ENCODE measurements around the gene CGB2. TPM values are rescaled to one million over a fixed set of nuclear protein-coding genes. Genes with fewer than 3 reads are reported as not detected.

The CGB2 gene
- total and polyA plus RNA-seq, 2 of the 13 experiments (the other 11 are each of a cell fraction or from before 2014, with no cell fraction given): not detected

- peaks cover 3 to 43% of the 10 kb centered on the region in 2 experiments; a peak in 4 of 5 replicates for H3K27me3 ChIP-seq (ENCODE audit: control insufficient read depth in 1 of 2, insufficient read depth in 2 of 2, low read length in 2 of 2)
- intact Hi-C loops (cut with micrococcal nuclease; ENCODE audit: unreplicated experiment) (no loop called here), in situ Hi-C loops (cut with HindIII; ENCODE audit: extremely low pct_ligation_motif_present, low pct_unique_long_range_greater_than_20kb) (no loop called here)
- no peak for ATAC-seq
- H2AFZ ChIP-seq (ENCODE audit: low read length): no peak overlapping the region
- no peak for TF ChIP-seq AKAP8 (CRISPR knock-in tag; IDR thresholded peaks at IDR 0.05)
- TF ChIP-seq ZNF773 (CRISPR knock-in tag; IDR thresholded peaks at IDR 0.05; ENCODE audit: borderline replicate concordance): no peak
- TF ChIP-seq CENPX (CRISPR knock-in tag; IDR thresholded peaks at IDR 0.05): no peak
- TF ChIP-seq, protein P1, sequence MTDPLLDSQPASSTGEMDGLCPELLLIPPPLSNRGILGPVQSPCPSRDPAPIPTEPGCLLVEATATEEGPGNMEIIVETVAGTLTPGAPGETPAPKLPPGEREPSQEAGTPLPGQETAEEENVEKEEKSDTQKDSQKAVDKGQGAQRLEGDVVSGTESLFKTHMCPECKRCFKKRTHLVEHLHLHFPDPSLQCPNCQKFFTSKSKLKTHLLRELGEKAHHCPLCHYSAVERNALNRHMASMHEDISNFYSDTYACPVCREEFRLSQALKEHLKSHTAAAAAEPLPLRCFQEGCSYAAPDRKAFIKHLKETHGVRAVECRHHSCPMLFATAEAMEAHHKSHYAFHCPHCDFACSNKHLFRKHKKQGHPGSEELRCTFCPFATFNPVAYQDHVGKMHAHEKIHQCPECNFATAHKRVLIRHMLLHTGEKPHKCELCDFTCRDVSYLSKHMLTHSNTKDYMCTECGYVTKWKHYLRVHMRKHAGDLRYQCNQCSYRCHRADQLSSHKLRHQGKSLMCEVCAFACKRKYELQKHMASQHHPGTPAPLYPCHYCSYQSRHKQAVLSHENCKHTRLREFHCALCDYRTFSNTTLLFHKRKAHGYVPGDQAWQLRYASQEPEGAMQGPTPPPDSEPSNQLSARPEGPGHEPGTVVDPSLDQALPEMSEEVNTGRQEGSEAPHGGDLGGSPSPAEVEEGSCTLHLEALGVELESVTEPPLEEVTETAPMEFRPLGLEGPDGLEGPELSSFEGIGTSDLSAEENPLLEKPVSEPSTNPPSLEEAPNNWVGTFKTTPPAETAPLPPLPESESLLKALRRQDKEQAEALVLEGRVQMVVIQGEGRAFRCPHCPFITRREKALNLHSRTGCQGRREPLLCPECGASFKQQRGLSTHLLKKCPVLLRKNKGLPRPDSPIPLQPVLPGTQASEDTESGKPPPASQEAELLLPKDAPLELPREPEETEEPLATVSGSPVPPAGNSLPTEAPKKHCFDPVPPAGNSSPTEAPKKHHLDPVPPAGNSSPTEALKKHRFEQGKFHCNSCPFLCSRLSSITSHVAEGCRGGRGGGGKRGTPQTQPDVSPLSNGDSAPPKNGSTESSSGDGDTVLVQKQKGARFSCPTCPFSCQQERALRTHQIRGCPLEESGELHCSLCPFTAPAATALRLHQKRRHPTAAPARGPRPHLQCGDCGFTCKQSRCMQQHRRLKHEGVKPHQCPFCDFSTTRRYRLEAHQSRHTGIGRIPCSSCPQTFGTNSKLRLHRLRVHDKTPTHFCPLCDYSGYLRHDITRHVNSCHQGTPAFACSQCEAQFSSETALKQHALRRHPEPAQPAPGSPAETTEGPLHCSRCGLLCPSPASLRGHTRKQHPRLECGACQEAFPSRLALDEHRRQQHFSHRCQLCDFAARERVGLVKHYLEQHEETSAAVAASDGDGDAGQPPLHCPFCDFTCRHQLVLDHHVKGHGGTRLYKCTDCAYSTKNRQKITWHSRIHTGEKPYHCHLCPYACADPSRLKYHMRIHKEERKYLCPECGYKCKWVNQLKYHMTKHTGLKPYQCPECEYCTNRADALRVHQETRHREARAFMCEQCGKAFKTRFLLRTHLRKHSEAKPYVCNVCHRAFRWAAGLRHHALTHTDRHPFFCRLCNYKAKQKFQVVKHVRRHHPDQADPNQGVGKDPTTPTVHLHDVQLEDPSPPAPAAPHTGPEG (CRISPR knock-in tag; IDR thresholded peaks at IDR 0.05): no peak
- no peak for TF ChIP-seq IRX3 (CRISPR knock-in tag; IDR thresholded peaks at IDR 0.05; ENCODE audit: borderline replicate concordance, low read depth)
- no peak for TF ChIP-seq ZNF382 (CRISPR knock-in tag; IDR thresholded peaks at IDR 0.05; ENCODE audit: borderline replicate concordance)
- no peak for TF ChIP-seq CBX1 (IDR thresholded peaks at IDR 0.05; ENCODE audit: low read depth)
- POLR2A ChIA-PET: no interaction called here
- no peak overlapping the region for H3K4me2 ChIP-seq (ENCODE audit: low read depth, low read length)
- no peaks in the 10 kb centered on the region for H4K20me1 ChIP-seq (ENCODE audit: insufficient read depth, low read length)
- DNase-seq (ENCODE audit: low spot score): no peak
- no peaks in the 10 kb centered on the region for H3K36me3 ChIP-seq (replicated peaks in 1 of 2; ENCODE audit: control insufficient read depth in 1 of 2, insufficient read depth in 2 of 2, low read length in 2 of 2)
- CTCF ChIA-PET (ENCODE audit: low intra/inter-chr PET ratio, low total read pairs): no interaction called here
- no peak overlapping the region for H3K27ac ChIP-seq (ENCODE audit: extremely low read length, insufficient read depth, low read length)
- H3K4me3 ChIP-seq (replicated peaks in 1 of 3; ENCODE audit: insufficient read depth in 1 of 3, low read depth in 2 of 3, low read length in 3 of 3): no peak overlapping the region
- no peaks in the 10 kb centered on the region for H3K9me3 ChIP-seq (ENCODE audit: low read length)
- BruUV-seq (replicated peaks): no TSS peak
- FAIRE-seq: no peak
- peaks cover 8% of the 10 kb centered on the region; the same call in 1 of the 2 replicates for H3K4me1 ChIP-seq (ENCODE audit: insufficient read depth, low read length)
- H3K79me2 ChIP-seq (ENCODE audit: insufficient read depth, low read length): no peaks in the 10 kb centered on the region
- WGBS (ENCODE audit: low lambda C conversion rate): no CpG with 5 or more reads among the region's 3 CpGs
- no peak overlapping the region for H3K9ac ChIP-seq (ENCODE audit: insufficient read depth, low read depth, low read length)
Observed at GRCh38 chr19:49067554-49067953, 35.9 kb downstream of the CGB2 start.
